ENCODE results near the gene ANXA4.

DNA sequence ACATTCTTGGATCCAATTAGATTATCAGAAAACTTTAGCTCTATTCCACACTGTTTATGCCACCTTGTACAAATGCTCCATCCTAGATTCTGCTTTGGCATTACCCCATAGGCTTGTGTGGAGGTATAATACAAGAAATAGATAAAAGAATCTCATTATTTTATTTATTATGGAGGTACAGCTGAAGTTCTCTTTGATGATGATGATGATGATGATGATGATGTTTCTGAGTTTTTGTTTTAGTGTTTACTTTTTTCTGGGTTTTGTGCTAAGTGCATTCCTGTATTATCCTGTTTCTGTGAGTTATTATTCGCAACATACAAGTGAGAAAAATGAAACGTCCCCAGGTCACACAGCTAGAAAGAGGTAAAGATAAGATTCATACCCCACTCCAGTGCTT is 43.4 kb downstream of the ANXA4 start:
- TF ChIP-seq ZFP36 (IDR thresholded peaks at IDR 0.05; ENCODE audit: borderline replicate concordance, partially characterized antibody): no peak
- TF ChIP-seq, protein P1, sequence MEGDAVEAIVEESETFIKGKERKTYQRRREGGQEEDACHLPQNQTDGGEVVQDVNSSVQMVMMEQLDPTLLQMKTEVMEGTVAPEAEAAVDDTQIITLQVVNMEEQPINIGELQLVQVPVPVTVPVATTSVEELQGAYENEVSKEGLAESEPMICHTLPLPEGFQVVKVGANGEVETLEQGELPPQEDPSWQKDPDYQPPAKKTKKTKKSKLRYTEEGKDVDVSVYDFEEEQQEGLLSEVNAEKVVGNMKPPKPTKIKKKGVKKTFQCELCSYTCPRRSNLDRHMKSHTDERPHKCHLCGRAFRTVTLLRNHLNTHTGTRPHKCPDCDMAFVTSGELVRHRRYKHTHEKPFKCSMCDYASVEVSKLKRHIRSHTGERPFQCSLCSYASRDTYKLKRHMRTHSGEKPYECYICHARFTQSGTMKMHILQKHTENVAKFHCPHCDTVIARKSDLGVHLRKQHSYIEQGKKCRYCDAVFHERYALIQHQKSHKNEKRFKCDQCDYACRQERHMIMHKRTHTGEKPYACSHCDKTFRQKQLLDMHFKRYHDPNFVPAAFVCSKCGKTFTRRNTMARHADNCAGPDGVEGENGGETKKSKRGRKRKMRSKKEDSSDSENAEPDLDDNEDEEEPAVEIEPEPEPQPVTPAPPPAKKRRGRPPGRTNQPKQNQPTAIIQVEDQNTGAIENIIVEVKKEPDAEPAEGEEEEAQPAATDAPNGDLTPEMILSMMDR (IDR thresholded peaks at IDR 0.05): no peak
- TF ChIP-seq KDM1A (IDR thresholded peaks at IDR 0.05; ENCODE audit: low read depth): no peak
- TF ChIP-seq BHLHE40 (IDR thresholded peaks at IDR 0.05; ENCODE audit: low read depth, low read length): no peak
- TF ChIP-seq RNF2 (IDR thresholded peaks at IDR 0.05; ENCODE audit: borderline replicate concordance, low read depth): no peak
- no peak for TF ChIP-seq CEBPB (IDR thresholded peaks at IDR 0.05)
- TF ChIP-seq HOXA7 (CRISPR knock-in tag; IDR thresholded peaks at IDR 0.05): no peak
- no peak for TF ChIP-seq EP300 (IDR thresholded peaks at IDR 0.05)
- TF ChIP-seq CBX8 (IDR thresholded peaks at IDR 0.05): no peak
- TF ChIP-seq ZSCAN20 (CRISPR knock-in tag; IDR thresholded peaks at IDR 0.05): no peak
- TF ChIP-seq POLR2A (IDR thresholded peaks at IDR 0.05; ENCODE audit: low read length): no peak
- no peak for TF ChIP-seq ZNF302 (CRISPR knock-in tag; IDR thresholded peaks at IDR 0.05)
- TF ChIP-seq MYC (IDR thresholded peaks at IDR 0.05; ENCODE audit: borderline replicate concordance, low read length): no peak

Measured in A549 (cell line).